Caco-2 (cell line): ENCODE results near the gene ATP1A2. TPM values are rescaled to one million over a fixed set of nuclear protein-coding genes. Genes with fewer than 3 reads are reported as not detected.
A peak's percentile ranks its signal among the peaks of the same experiment; 100 is the strongest.

Experiments
- BruUV-seq: library from RNA; stranded (reverse); fragments of 400-500 nt; replicated peaks from 2 replicates; lab custom pipeline; 2021; lab: Mats Ljungman, UMichigan
- CTCF ChIA-PET: fragments of 300-600 bp; sonication (Branson Sonifier 250); formaldehyde crosslinking; loops from one replicate; lab custom pipeline; 2022; ENCODE audit warnings: antibody characterized with exemption; lab: Charles Lee
- POLR2A ChIA-PET: fragments of 300-600 bp; sonication (Branson Sonifier 250); formaldehyde crosslinking; loops from one replicate; lab custom pipeline; 2022; ENCODE audit warnings: antibody characterized with exemption; lab: Charles Lee
- DNase-seq, 2 experiments: peaks; one replicate each; pipeline versions ENCODE4 v3.0.0 to v3.0.0-alpha.2; 2020 to 2022
- H3K27me3 ChIP-seq: replicated peaks from 2 replicates; pipeline ENCODE4 v1.6.0; 2011; ENCODE audit warnings: low read length; ENCODE audit not compliant: control insufficient read depth, insufficient read depth
- H3K36me3 ChIP-seq: 2 replicates; pipeline ENCODE4 v1.5.1; 2011; ENCODE audit warnings: low read length; ENCODE audit not compliant: control insufficient read depth, insufficient read depth
- H3K4me1 ChIP-seq: fragments of 250-450 bp; sonication (Bioruptor Pico); 2 replicates; pipeline ENCODE4 v1.5.1; 2020; ENCODE audit warnings: mild to moderate bottlenecking
- H3K4me3 ChIP-seq: 2 replicates; pipeline ENCODE4 v1.5.1; 2011; ENCODE audit warnings: low read depth, mild to moderate bottlenecking, control low read depth, low read length
- H3K9me3 ChIP-seq: fragments of 250-450 bp; sonication (Bioruptor Pico); 2 replicates; pipeline ENCODE4 v1.5.1; 2020; ENCODE audit warnings: mild to moderate bottlenecking, moderate library complexity
- H3K27ac Mint-ChIP-seq: one replicate; pipeline ENCODE4 v1.8.0; 2022; ENCODE audit warnings: mixed read lengths; ENCODE audit not compliant: unreplicated experiment
- H3K27me3 Mint-ChIP-seq: one replicate; pipeline ENCODE4 v1.8.0; 2022; ENCODE audit warnings: mixed read lengths; ENCODE audit not compliant: insufficient read depth, unreplicated experiment
- H3K36me3 Mint-ChIP-seq: one replicate; pipeline ENCODE4 v1.8.0; 2022; ENCODE audit warnings: mild to moderate bottlenecking, mixed read lengths; ENCODE audit not compliant: insufficient read depth, unreplicated experiment
- H3K4me1 Mint-ChIP-seq: one replicate; pipeline ENCODE4 v1.8.0; 2022; ENCODE audit warnings: low read depth, mixed read lengths; ENCODE audit not compliant: unreplicated experiment
- H3K4me3 Mint-ChIP-seq: one replicate; pipeline ENCODE4 v1.8.0; 2022; ENCODE audit warnings: mild to moderate bottlenecking, moderate library complexity, mixed read lengths; ENCODE audit not compliant: unreplicated experiment
- H3K9me3 Mint-ChIP-seq: one replicate; pipeline ENCODE4 v1.8.0; 2022; ENCODE audit warnings: mixed read lengths; ENCODE audit not compliant: unreplicated experiment
- intact Hi-C: fragments of 100-400 bp; cut with micrococcal nuclease; formaldehyde crosslinking; loops from one replicate; pipeline ENCODE4 v1.10.0; 2022; ENCODE audit not compliant: unreplicated experiment
- total RNA-seq: library from RNA; stranded (reverse); gene quantifications from 2 replicates; pipeline ENCODE4 v1.2.3, GENCODE V29; 2022
- TF ChIP-seq, protein P1 (sequence below), 2 experiments: fragments of 200-600 bp in 1 of 2; IDR thresholded peaks; 1 replicate in 1 of 2; 2 replicates in 1 of 2; pipeline versions ENCODE4 v1.5.1 to v1.8.0; 2011 to 2022; ENCODE audit warnings: antibody characterized with exemption in 1 of 2, control low read depth in 1 of 2, inconsistent platforms in 1 of 2, low read depth in 1 of 2, low read length in 1 of 2, mild to moderate bottlenecking in 1 of 2, moderate library complexity in 1 of 2; ENCODE audit not compliant: insufficient read depth in 1 of 2, severe bottlenecking in 1 of 2, unreplicated experiment in 1 of 2

The ATP1A2 gene
- total RNA-seq, 1 experiment from 2014 or later = 0.36 TPM

GRCh38 chr1:160069460-160070231, 45.9 kb upstream of the ATP1A2 start, which contains the start of gene KCNJ10:
Gene KCNJ10, minus strand, starts transcription at chr1:160070160. Its CDS starts 27,628 bp downstream, at chr1:160042532.
- Mint-ChIP-seq H3K4me3 (peak within 1 kb of the TSS; percentile 92), H3K36me3 (peaks cover 9% of the 10 kb centered on the region), H3K27ac (no peak within 1 kb of the TSS), H3K27me3 (peaks cover 15% of the 10 kb centered on the region), H3K4me1 (no peaks in the 10 kb centered on the region), H3K9me3 (no peaks in the 10 kb centered on the region)
- ChIA-PET POLR2A (no interaction called here), CTCF (interaction anchor here (0.7 to 1.3 kb wide), 3 partner anchors 9 to 24 kb away, joined by 3 to 4 read pairs (median 4); no protein-coding TSS in a partner anchor)
- DNase-seq = peak in 1 of 2 experiments; percentile 10
- no TSS peak for BruUV-seq
- intact Hi-C loops = loop anchor here (1.0 to 2.0 kb wide), 2 partner anchors 8 to 23 kb away; no protein-coding TSS in a partner anchor
- Histone ChIP-seq H3K4me3 (peak within 1 kb of the TSS; percentile 57), H3K4me1 (peaks cover 8% of the 10 kb centered on the region), H3K27me3 (no peaks in the 10 kb centered on the region), H3K36me3 (no peaks in the 10 kb centered on the region), H3K9me3 (no peaks in the 10 kb centered on the region)
- TF ChIP-seq, protein P1, sequence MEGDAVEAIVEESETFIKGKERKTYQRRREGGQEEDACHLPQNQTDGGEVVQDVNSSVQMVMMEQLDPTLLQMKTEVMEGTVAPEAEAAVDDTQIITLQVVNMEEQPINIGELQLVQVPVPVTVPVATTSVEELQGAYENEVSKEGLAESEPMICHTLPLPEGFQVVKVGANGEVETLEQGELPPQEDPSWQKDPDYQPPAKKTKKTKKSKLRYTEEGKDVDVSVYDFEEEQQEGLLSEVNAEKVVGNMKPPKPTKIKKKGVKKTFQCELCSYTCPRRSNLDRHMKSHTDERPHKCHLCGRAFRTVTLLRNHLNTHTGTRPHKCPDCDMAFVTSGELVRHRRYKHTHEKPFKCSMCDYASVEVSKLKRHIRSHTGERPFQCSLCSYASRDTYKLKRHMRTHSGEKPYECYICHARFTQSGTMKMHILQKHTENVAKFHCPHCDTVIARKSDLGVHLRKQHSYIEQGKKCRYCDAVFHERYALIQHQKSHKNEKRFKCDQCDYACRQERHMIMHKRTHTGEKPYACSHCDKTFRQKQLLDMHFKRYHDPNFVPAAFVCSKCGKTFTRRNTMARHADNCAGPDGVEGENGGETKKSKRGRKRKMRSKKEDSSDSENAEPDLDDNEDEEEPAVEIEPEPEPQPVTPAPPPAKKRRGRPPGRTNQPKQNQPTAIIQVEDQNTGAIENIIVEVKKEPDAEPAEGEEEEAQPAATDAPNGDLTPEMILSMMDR (IDR thresholded peaks at IDR 0.05; ENCODE audit: insufficient read depth in 1 of 2, low read depth in 1 of 2, low read length in 1 of 2, severe bottlenecking in 1 of 2, unreplicated experiment in 1 of 2) = no peak

DNA sequence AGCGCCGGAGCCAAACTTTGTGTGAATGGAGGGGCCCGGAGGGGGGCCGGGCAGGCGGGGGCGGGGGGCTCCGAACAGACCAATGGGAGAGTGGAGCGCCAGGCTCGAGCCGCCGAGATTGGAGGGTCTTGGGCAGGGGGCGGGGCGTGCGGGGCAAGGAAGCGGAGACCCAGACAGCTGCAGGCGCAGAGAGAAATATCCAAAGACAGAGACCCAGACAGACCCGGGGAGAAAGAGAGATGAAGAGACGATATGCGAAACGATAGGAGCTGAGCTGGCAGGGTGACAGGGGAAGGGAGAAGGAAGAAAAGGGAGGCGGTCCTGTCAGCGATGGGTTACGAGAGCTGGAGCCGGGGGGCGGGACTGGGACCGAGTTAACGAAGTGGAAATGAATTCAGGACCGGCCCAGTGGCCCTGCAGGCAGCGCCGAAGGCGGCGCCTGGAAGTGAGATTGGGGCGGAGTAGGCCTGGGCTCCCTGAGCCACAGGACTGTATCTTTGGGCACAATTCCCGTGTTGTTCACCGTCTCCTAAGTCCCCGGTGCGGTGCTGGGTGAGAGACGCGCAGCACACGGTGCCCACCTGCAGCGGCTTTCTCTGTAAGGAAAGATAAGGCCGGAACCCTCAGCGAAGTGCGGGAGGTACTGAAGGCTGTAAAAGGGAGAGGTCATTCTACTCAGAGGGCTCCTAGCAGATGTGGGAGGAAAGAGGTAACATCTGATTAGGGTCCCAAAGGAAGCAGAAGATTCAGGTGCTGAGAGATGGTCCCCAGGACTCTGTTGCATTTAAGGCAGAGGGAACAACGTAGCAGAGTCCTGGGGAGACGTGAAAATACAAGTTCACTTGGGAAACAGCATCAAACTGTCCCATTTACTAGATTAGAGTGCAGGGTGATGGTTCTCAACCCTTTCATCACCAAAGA, 45.1 kb upstream of the ATP1A2 start:
- TF ChIP-seq, protein P1 (IDR thresholded peaks at IDR 0.05; ENCODE audit: insufficient read depth in 1 of 2, low read depth in 1 of 2, low read length in 1 of 2, severe bottlenecking in 1 of 2, unreplicated experiment in 1 of 2) = no peak

More for the DNA sequence above, 45.1 kb upstream of the ATP1A2 start:
- intact Hi-C loops = loop anchor here (1.0 to 2.0 kb wide), 2 partner anchors 9 to 24 kb away; no protein-coding TSS in a partner anchor
- Mint-ChIP-seq H3K27me3 (peaks cover 15% of the 10 kb centered on the region), H3K4me3 (peak overlapping the region; percentile 92), H3K27ac (no peak overlapping the region), H3K36me3 (peaks cover 9% of the 10 kb centered on the region), H3K9me3 (no peaks in the 10 kb centered on the region), H3K4me1 (no peaks in the 10 kb centered on the region)
- DNase-seq = peak; percentile 82 to 86
- H3K9me3 ChIP-seq = no peaks in the 10 kb centered on the region
- H3K27me3 ChIP-seq = no peaks in the 10 kb centered on the region
- H3K4me1 ChIP-seq = peaks cover 4% of the 10 kb centered on the region; the same call in 1 of the 2 replicates
- H3K4me3 ChIP-seq = peak overlapping the region; percentile 57
- CTCF ChIA-PET = interaction anchor here (0.7 to 1.3 kb wide), 3 partner anchors 8 to 24 kb away, joined by 3 to 4 read pairs (median 4); no protein-coding TSS in a partner anchor
- H3K36me3 ChIP-seq = no peaks in the 10 kb centered on the region
- no TSS peak for BruUV-seq
- POLR2A ChIA-PET = no interaction called here
